GM21576 (cell line): ENCODE results near the gene STAB2.
"Not testable (repeated sequence)": the region's sequence is repeated elsewhere in the genome, so short reads cannot be mapped to it uniquely, and the experiment has no call there.

Experiments used
- ATAC-seq: cut with Tn5 transposase; IDR thresholded peaks from one replicate; pipeline ENCODE4 v1.9.1; 2021; ENCODE audit warnings: mild to moderate bottlenecking, moderate library complexity; ENCODE audit not compliant: unreplicated experiment

The STAB2 gene

GRCh38 chr12:103805655-103806360, 218.7 kb downstream of the STAB2 start:
- ATAC-seq = no peak

- no peak for ATAC-seq
Observed at GRCh38 chr12:103806803-103807202, 219.7 kb downstream of the STAB2 start.

- ATAC-seq = no peak
Observed at GRCh38 chr12:103807561-103808238, 220.6 kb downstream of the STAB2 start.

GRCh38 chr12:103808239-103808880, 221.3 kb downstream of the STAB2 start:
- ATAC-seq = no peak

- no peak for ATAC-seq
Observed at GRCh38 chr12:103809154-103809553, 222.1 kb downstream of the STAB2 start.

GRCh38 chr12:103809639-103810038, 222.6 kb downstream of the STAB2 start:
- ATAC-seq = not testable (repeated sequence)

GRCh38 chr12:103810111-103810510, 223.0 kb downstream of the STAB2 start:
- ATAC-seq = no peak

GRCh38 chr12:103811791-103812190, 224.7 kb downstream of the STAB2 start:
- no peak for ATAC-seq

- ATAC-seq = no peak
Observed at GRCh38 chr12:103812789-103813188, 225.7 kb downstream of the STAB2 start.

GRCh38 chr12:103813426-103813825, 226.4 kb downstream of the STAB2 start:
- no peak for ATAC-seq

GRCh38 chr12:103813949-103814348, 226.9 kb downstream of the STAB2 start:
- no peak for ATAC-seq

- ATAC-seq = no peak
Observed at GRCh38 chr12:103814436-103814835, 227.4 kb downstream of the STAB2 start.
